HEK293 (cell line): ENCODE data around the gene TEAD4.

ENCODE experiments used
- CTCF ChIA-PET: fragments of 350-600 bp; formaldehyde crosslinking; extraction: SDS; loops from one replicate; lab custom pipeline; 2021; ENCODE audit warnings: antibody characterized with exemption; lab: Yijun Ruan, JAX
- POLR2A ChIA-PET: fragments of 300-600 bp; formaldehyde crosslinking; extraction: SDS; loops from one replicate; lab custom pipeline; 2020; ENCODE audit warnings: antibody characterized with exemption, inconsistent platforms; lab: Yijun Ruan, JAX
- H3K27ac ChIP-seq: fragments of 200-500 bp; sonication (Bioruptor generic); 2 replicates; pipeline ENCODE4 v1.5.1; 2014; ENCODE audit warnings: low read depth, low read length, control low read depth, inconsistent platforms; ENCODE audit errors: extremely low read depth
- H3K36me3 ChIP-seq, 2 experiments: fragments of 200-500 bp in 1 of 2; sonication (Bioruptor generic) in 1 of 2; 1 replicate in 1 of 2; 2 replicates in 1 of 2; pipeline ENCODE4 v1.5.1; 2014 to 2017; ENCODE audit warnings: inconsistent platforms in 2 of 2, low read length in 2 of 2; ENCODE audit not compliant: control insufficient read depth in 2 of 2, insufficient read depth in 1 of 2
- H3K4me1 ChIP-seq: fragments of 200-500 bp; sonication (Bioruptor generic); 2 replicates; pipeline ENCODE4 v1.5.1; 2014; ENCODE audit warnings: mild to moderate bottlenecking, low read length, inconsistent platforms; ENCODE audit not compliant: control insufficient read depth, insufficient read depth
- H3K4me3 ChIP-seq: 2 replicates; pipeline ENCODE4 v1.5.1; 2011; ENCODE audit warnings: low read depth, mild to moderate bottlenecking, control low read depth, low read length, moderate library complexity
- H3K9me3 ChIP-seq: fragments of 200-500 bp; sonication (Bioruptor generic); 2 replicates; pipeline ENCODE4 v1.5.1; 2014; ENCODE audit warnings: low read depth, low read length, inconsistent platforms; ENCODE audit not compliant: control insufficient read depth, insufficient read depth
- AEBP2 ChIP-seq: fragments of 450-650 bp; formaldehyde crosslinking; IDR thresholded peaks from 2 replicates; pipeline ENCODE4 v1.5.1; 2016; ENCODE audit warnings: missing biosample characterization, missing genetic modification characterization, borderline replicate concordance
- EGR2 ChIP-seq: fragments of 450-650 bp; formaldehyde crosslinking; IDR thresholded peaks from 2 replicates; pipeline ENCODE4 v1.5.1; 2016; ENCODE audit warnings: low read depth, missing biosample characterization, missing genetic modification characterization
- ELK4 ChIP-seq: IDR thresholded peaks from 2 replicates; pipeline ENCODE4 v1.6.1; 2011; ENCODE audit warnings: mild to moderate bottlenecking, low read depth, low read length, borderline replicate concordance
- IKZF3 ChIP-seq: fragments of 450-650 bp; IDR thresholded peaks from 2 replicates; pipeline ENCODE4 v1.5.0; 2018; ENCODE audit warnings: missing biosample characterization, mild to moderate bottlenecking, missing genetic modification characterization, moderate library complexity
- KLF16 ChIP-seq: fragments of 450-650 bp; formaldehyde crosslinking; IDR thresholded peaks from 2 replicates; pipeline ENCODE4 v1.5.1; 2017; ENCODE audit warnings: missing biosample characterization, missing genetic modification characterization
- PRDM4 ChIP-seq: fragments of 450-650 bp; formaldehyde crosslinking; IDR thresholded peaks from 2 replicates; pipeline ENCODE4 v1.5.1; 2017; ENCODE audit warnings: missing biosample characterization, missing genetic modification characterization
- SALL2 ChIP-seq: fragments of 450-650 bp; formaldehyde crosslinking; IDR thresholded peaks from 2 replicates; pipeline ENCODE4 v1.5.0; 2017; ENCODE audit warnings: missing biosample characterization, mild to moderate bottlenecking, missing genetic modification characterization, borderline replicate concordance
- SETDB1 ChIP-seq: IDR thresholded peaks from one replicate; pipeline ENCODE4 v1.6.1; 2017; ENCODE audit warnings: mild to moderate bottlenecking, low read length, moderate library complexity, mixed read lengths; ENCODE audit not compliant: insufficient read length
- ZBTB48 ChIP-seq: fragments of 450-650 bp; formaldehyde crosslinking; IDR thresholded peaks from 2 replicates; pipeline ENCODE4 v1.5.1; 2016; ENCODE audit warnings: missing biosample characterization, missing genetic modification characterization
- ZFP69B ChIP-seq: fragments of 450-650 bp; formaldehyde crosslinking; IDR thresholded peaks from 2 replicates; pipeline ENCODE4 v1.5.1; 2016; ENCODE audit warnings: missing biosample characterization, missing genetic modification characterization
- ZNF121 ChIP-seq: fragments of 450-650 bp; formaldehyde crosslinking; IDR thresholded peaks from 2 replicates; pipeline ENCODE4 v1.5.1; 2016; ENCODE audit warnings: missing biosample characterization, missing genetic modification characterization
- ZNF19 ChIP-seq: fragments of 450-650 bp; formaldehyde crosslinking; IDR thresholded peaks from 2 replicates; pipeline ENCODE4; 2016; ENCODE audit warnings: missing biosample characterization, missing genetic modification characterization, low read depth
- ZNF362 ChIP-seq: fragments of 450-650 bp; formaldehyde crosslinking; IDR thresholded peaks from 2 replicates; pipeline ENCODE4 v1.5.1; 2016; ENCODE audit warnings: missing biosample characterization, missing genetic modification characterization
- ZNF426 ChIP-seq: fragments of 450-650 bp; formaldehyde crosslinking; IDR thresholded peaks from 2 replicates; pipeline ENCODE4 v1.5.1; 2017; ENCODE audit warnings: missing biosample characterization, missing genetic modification characterization, mild to moderate bottlenecking, inconsistent platforms, moderate library complexity
- ZNF518A ChIP-seq: fragments of 450-650 bp; formaldehyde crosslinking; conservative IDR thresholded peaks from 2 replicates; pipeline ENCODE4 v1.5.1; 2016; ENCODE audit warnings: low read depth, missing biosample characterization, missing genetic modification characterization
- ZNF654 ChIP-seq: fragments of 450-650 bp; formaldehyde crosslinking; IDR thresholded peaks from 2 replicates; pipeline ENCODE4 v1.5.1; 2016; ENCODE audit warnings: low read depth, missing biosample characterization, missing genetic modification characterization
- ZNF692 ChIP-seq: fragments of 450-650 bp; formaldehyde crosslinking; IDR thresholded peaks from 2 replicates; pipeline ENCODE4 v1.5.1; 2016; ENCODE audit warnings: missing biosample characterization, missing genetic modification characterization
- ZNF785 ChIP-seq: fragments of 450-650 bp; formaldehyde crosslinking; IDR thresholded peaks from 2 replicates; pipeline ENCODE4 v1.5.1; 2016; ENCODE audit warnings: missing biosample characterization, missing genetic modification characterization
- ZNF792 ChIP-seq: fragments of 450-650 bp; formaldehyde crosslinking; IDR thresholded peaks from 2 replicates; pipeline ENCODE4 v1.5.1; 2016; ENCODE audit warnings: missing biosample characterization, missing genetic modification characterization
- ZSCAN4 ChIP-seq: fragments of 450-650 bp; formaldehyde crosslinking; IDR thresholded peaks from 2 replicates; pipeline ENCODE4 v1.5.1; 2017; ENCODE audit warnings: missing biosample characterization, missing genetic modification characterization

TEAD4 gene

GRCh38 chr12:2941524-2941923 is 17.7 kb upstream of the TEAD4 start:
- no peak for TF ChIP-seq ZNF426 (tag by site-specific recombination)
- no peak for TF ChIP-seq ZFP69B
- no peak for TF ChIP-seq EGR2
- no peak for TF ChIP-seq ZSCAN4
- TF ChIP-seq ZNF518A (tag by site-specific recombination) = no peak
- TF ChIP-seq ZNF792 (tag by site-specific recombination) = no peak
- TF ChIP-seq SETDB1 = no peak
- TF ChIP-seq AEBP2 (tag by site-specific recombination) = no peak
- no peak for TF ChIP-seq IKZF3 (tag by site-specific recombination)
- TF ChIP-seq ZNF362 = no peak
- TF ChIP-seq SALL2 (tag by site-specific recombination) = no peak
- no peak for TF ChIP-seq KLF16
- TF ChIP-seq ZBTB48 (tag by site-specific recombination) = no peak
- TF ChIP-seq, all 188 proteins: peak for 0
- ChIA-PET CTCF (interaction anchor here (0.6 to 1.4 kb wide), 4 partner anchors 25 to 139 kb away, joined by 3 to 8 read pairs (median 4); no protein-coding TSS in a partner anchor), POLR2A (no interaction called here)

GRCh38 chr12:2944401-2945047 is 14.7 kb upstream of the TEAD4 start:
- Histone ChIP-seq H3K36me3 (peaks cover 0 to 18% of the 10 kb centered on the region in 2 experiments; a peak in 2 of 3 replicates), H3K4me3 (no peak overlapping the region), H3K27ac (no peak overlapping the region), H3K9me3 (no peaks in the 10 kb centered on the region), H3K4me1 (no peaks in the 10 kb centered on the region)
- POLR2A ChIA-PET = interaction anchor here (0.6 to 1.2 kb wide), 3 partner anchors 10 to 54 kb away, joined by 3 to 7 read pairs (median 4); partner anchors contain the start of gene TULP3
- CTCF ChIA-PET = interaction anchor here (0.6 to 2.7 kb wide), 28 partner anchors 9 to 977 kb away, joined by 3 to 28 read pairs (median 4); no protein-coding TSS in a partner anchor
- TF ChIP-seq ZNF654 (tag by site-specific recombination) (peak; percentile 94), PRDM4 (tag by site-specific recombination) (peak; percentile 28; the same call in 1 of the 2 replicates), ZNF19 (tag by site-specific recombination) (no peak), ZNF121 (tag by site-specific recombination) (no peak), ZNF692 (tag by site-specific recombination) (no peak), ELK4 (no peak), ZNF785 (no peak)

More at GRCh38 chr12:2941524-2941923, 17.7 kb upstream of the TEAD4 start:
- H3K27ac ChIP-seq = no peak overlapping the region
- peaks cover 6 to 41% of the 10 kb centered on the region in 2 experiments; a peak in 2 of 3 replicates for H3K36me3 ChIP-seq
- H3K4me1 ChIP-seq = no peaks in the 10 kb centered on the region
- no peaks in the 10 kb centered on the region for H3K9me3 ChIP-seq
- H3K4me3 ChIP-seq = no peak overlapping the region
